ENCODE results near the gene PPP2R5D. TPM values are rescaled to one million over a fixed set of nuclear protein-coding genes. Genes with fewer than 3 reads are reported as not detected.

PPP2R5D gene
- total and polyA plus RNA-seq, 9 of the 15 experiments (the other 6 are each of a cell fraction or from before 2014, with no cell fraction given), result 1.3 to 96.1 (median 38.4) TPM

DNA sequence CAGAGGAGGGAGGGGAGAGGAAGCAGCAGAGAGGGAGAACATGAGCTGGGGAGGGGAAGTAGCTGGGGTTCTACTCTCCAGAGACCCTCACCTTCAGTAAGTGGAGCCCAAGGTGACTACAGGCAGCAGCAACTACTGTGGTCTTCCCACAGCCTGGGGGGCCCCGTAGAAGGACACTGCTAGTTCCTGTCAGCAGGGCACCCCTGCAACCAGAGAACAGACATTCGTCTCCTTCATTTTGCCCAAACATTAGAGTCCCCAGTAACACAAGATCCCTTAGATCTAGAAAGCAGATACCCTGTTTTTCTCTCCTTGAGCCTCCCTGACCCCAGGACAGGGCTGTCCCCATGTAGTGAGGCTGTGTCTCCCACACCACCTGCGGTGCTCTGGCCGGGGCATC, 15.6 kb upstream of the PPP2R5D start (continued):
- TF ChIP-seq, protein P1, sequence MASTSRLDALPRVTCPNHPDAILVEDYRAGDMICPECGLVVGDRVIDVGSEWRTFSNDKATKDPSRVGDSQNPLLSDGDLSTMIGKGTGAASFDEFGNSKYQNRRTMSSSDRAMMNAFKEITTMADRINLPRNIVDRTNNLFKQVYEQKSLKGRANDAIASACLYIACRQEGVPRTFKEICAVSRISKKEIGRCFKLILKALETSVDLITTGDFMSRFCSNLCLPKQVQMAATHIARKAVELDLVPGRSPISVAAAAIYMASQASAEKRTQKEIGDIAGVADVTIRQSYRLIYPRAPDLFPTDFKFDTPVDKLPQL (IDR thresholded peaks at IDR 0.05; ENCODE audit: extremely low read depth, insufficient read length), result no peak
- TF ChIP-seq SNAPC5 (CRISPR knock-in tag; IDR thresholded peaks at IDR 0.05), result no peak
- TF ChIP-seq BACH1 (tag; IDR thresholded peaks at IDR 0.05), result no peak
- no peak for TF ChIP-seq FOXP4 (CRISPR knock-in tag; IDR thresholded peaks at IDR 0.05; ENCODE audit: borderline replicate concordance)
- no peak for TF ChIP-seq XRCC3 (IDR thresholded peaks at IDR 0.05)
- TF ChIP-seq ZNF589 (CRISPR knock-in tag; IDR thresholded peaks at IDR 0.05; ENCODE audit: low read depth), result no peak
- TF ChIP-seq NFE2 (IDR thresholded peaks at IDR 0.05; ENCODE audit: low read depth), result no peak
- TF ChIP-seq, protein P2, sequence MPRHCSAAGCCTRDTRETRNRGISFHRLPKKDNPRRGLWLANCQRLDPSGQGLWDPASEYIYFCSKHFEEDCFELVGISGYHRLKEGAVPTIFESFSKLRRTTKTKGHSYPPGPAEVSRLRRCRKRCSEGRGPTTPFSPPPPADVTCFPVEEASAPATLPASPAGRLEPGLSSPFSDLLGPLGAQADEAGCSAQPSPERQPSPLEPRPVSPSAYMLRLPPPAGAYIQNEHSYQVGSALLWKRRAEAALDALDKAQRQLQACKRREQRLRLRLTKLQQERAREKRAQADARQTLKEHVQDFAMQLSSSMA (CRISPR knock-in tag; IDR thresholded peaks at IDR 0.05), result no peak
- no peak for TF ChIP-seq HBP1 (CRISPR knock-in tag; IDR thresholded peaks at IDR 0.05)
- TF ChIP-seq SRSF1 (IDR thresholded peaks at IDR 0.05; ENCODE audit: low read depth, low read length), result no peak
- TF ChIP-seq, protein P3, sequence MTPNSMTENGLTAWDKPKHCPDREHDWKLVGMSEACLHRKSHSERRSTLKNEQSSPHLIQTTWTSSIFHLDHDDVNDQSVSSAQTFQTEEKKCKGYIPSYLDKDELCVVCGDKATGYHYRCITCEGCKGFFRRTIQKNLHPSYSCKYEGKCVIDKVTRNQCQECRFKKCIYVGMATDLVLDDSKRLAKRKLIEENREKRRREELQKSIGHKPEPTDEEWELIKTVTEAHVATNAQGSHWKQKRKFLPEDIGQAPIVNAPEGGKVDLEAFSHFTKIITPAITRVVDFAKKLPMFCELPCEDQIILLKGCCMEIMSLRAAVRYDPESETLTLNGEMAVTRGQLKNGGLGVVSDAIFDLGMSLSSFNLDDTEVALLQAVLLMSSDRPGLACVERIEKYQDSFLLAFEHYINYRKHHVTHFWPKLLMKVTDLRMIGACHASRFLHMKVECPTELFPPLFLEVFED (CRISPR knock-in tag; conservative IDR thresholded peaks at IDR 0.05), result no peak
- TF ChIP-seq TGIF2 (CRISPR knock-in tag; IDR thresholded peaks at IDR 0.05), result no peak
- TF ChIP-seq GATAD2B (IDR thresholded peaks at IDR 0.05; ENCODE audit: borderline replicate concordance), result no peak

Measured in K562 (cell line).